Measurements from ENCODE around the gene CMKLR1.
A peak's percentile ranks its signal among the peaks of the same experiment; 100 is the strongest.

The CMKLR1 gene

DNA sequence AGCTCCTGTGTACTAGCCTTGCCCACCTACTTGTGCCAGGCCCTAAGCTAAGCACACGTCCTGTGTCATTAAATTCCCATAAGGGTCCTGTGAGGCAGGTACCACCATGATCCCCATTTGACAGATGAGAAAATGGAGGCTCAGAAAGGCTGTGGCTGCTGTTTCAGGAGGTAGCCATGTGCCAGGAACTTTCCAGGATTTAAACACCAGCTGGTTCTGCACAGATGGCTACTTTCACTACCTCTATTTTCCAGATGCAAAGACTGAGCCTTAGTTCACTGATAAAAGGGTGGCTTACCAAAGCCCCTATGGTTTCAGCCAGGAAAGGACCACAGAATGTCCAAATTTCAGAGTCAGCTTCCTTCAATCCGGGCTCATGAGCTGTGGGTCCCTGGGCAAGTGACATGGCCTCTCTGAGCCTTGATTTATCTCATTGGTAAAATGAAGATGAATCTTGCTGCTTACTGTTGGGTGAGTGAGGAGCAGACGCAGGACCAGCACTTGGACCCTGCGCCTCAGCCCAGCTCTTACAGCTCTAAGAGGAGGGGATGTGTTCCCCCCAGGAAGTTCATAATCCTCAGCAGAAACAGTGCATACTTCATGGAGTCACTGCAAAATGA is 23.5 kb downstream of the CMKLR1 start:
- no peak for DNase-seq

DNA sequence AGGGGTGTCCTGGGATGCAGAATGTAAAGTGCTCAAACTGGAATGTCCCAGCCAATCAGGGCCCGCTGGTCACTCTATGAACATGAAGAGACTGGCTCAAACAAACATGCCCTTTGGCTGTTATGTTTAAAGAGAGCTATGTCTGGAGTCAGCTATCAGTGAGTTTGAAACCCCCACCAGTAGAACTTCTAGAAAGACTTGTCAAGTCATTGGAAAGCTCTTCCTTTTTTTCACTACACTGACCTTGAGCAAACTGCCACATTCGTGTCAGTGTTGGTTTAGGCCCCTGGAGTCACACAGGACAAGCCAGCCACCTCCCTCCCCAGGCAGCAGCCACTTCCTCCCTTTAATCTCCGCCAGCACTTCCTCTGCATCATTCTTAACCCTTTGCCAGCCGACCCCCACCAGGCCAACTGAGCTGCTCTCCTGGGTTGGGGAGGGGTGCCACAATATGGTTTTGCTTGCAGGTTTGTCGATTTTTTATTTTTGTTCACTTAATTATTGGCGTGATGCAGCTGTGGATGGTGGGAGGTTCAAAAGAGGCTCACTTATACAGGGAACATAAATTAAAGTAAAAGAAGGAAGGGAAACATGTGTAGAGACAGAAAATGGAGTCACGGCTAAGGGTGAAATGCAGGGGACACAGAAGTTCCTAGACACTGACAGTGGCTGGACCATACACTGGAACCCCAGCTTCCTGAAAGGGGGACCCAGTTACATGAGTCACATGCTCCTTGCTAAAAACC is 25.3 kb downstream of the CMKLR1 start:
- no peak for DNase-seq

DNA sequence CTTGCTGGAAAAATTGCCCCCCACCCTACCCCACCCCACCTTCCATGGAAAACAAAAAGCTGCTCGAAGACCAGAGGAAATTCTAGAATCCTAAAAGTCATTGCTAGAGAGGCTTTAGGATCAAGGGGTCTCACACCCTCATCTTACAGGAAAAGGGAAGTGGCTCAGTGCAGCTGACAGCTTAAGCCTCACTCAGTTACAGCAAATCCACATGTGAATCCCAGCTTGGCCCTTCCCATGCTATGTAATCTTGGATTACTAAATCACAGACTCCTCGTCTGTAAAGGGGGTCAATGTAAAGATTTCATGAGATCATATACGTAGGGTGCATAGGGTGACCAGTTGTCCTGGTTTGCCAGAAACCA is 25.9 kb downstream of the CMKLR1 start:
- no peak for DNase-seq

DNA sequence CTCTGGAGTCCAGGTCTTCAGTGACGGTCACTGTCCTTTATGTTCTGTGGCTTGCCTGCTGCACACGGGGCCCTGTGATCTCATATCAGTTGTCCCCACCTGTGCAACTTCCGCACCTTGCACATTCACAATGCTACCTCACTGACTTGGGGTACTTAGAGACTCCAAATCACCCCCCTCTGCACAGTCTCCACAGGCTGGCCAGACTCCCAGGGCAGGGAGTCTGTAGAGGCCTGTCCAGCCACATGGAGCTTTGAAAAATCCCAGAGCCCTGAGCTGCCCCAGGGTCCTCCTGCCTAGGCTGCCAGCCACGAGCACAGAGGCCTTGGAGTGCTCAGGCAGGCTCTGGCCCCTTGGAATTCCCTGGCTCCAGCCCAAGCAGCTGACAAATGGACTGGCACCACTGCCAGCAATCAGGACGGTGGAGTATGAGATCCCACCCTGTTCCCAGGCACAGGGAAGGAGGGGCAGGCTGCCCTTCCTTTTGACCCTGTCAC is 26.4 kb downstream of the CMKLR1 start:
- no peak for DNase-seq

DNA sequence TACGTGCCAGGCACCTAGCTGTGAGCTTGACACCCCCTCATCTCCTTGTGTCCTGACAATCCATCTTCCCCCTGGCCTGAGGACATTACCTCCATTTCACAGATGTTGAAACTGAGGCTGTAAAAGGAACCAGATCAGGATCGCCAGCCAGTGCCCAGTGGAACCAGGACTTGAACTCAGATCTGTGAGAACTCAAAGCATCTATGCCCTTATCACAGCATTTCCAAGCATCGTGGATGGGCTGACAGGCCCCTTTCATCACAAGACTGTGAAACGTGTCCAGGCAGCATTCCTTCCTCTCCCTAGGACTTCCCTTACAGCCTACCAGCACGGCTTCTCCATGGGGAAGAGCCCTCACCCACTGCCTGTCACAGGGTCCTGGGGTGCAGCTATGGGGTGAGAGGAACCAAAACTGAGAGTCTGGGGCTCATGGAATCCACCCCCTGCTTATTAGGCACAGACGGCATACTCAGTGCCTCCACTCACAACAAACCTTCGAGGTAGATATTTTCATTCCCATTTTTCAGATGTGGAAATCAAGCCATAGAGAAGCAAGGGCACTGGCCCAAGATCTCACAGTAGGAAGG is 26.9 kb downstream of the CMKLR1 start:
- DNase-seq, result no peak

DNA sequence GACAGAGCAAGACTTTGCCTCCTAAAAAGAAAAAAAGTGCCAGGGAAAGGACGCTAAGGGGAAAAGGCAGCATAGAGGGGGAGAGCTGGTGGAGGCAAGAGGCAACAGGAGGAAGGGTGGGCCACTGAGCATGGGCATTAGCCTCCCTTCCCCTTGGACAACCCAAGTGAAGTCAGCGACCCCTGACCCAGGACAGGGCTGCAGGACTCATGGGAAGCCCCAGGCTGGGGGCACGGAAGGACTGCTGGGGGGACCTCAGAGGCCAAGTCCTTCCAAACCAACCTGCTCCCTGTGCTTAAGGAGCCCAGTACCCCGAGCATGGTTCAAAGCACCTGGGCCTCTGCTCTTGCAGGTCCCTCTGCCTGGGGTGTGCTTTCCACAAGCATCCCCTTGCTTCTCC is 27.5 kb downstream of the CMKLR1 start:
- DNase-seq, result no peak

DNA sequence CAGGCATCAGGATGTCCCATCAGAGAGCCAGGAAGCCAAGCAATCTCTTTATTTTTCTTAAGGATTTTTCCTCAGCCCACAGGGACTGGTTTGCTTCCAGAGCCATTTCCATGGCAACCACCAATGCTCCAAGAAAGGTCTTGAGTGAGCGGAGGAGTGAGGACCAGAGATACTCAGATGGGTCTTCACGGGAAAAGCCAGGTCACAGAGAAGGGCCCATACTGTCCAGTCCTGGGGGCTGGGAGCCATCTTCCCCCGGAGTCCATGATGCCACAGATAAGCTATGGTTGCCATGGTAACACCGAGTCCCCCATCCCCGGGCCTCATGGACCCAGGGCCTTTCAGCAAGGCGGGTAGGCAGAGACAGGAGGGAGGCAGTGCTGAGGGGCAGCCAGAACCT is 28.6 kb downstream of the CMKLR1 start:
- DNase-seq, result no peak

DNA sequence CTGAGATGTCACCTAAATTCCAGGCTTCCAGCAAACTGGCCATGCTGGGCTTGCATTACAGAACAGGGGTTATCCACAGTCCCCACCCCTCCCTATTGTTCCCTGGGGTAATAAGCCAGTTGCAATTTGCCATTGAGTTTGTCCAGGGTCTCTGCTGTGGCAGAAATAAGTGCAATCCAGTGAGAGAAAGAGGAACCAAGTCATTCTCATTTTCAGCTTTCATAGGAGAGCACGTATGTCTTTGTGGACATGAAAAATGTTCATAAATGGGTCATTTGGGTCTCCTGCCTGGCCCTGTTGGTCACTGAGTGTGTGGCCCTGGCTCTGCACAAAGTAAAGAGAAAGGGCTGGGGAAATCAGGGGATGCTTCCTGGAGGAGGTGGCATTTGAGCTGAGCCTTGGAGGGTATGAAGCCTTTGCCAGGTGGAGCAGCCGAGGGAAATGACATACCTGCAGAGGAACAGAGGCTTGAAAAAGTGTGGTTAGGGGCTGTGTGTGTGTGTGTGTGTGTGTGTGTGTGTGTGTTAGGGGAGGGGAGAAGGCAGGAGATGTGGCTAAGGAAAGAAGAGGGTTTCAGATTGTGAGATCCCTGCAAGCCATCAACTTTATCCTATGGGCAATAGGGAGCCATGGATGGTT is 29.3 kb downstream of the CMKLR1 start:
- no peak for DNase-seq

DNA sequence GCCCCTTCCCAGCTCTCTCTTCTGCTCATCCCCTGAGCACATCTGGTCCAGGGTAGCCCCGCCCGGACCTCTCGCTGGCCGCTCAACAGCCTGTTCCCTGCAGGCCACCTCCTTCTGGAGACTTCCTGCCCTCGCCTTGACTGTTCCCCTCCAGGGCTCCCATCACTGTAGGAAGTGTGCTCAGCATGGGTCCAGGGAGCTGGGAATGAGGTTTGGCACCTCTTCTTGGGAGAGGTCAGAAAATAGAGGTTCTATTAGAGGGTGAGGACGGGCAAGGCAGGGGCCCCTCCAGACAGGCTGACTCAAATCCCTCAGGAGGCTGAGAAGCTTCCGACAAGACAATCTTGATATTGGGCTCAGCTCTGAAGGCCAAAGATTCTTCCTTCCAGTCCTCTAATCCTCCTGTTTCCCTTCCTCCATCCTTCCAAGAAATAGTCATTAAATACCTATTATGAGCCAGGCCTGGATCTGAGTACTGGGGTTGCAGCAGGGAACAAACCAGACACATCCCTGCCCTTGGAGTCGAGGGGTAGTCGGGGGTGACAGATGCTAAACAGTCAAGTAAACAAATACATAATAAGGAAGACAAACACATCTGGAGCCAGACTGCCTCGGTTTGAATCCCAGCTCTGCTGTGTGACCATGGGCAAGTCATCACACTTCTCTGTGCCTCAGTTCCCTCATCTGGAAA is 30.6 kb downstream of the CMKLR1 start:
- DNase-seq, result no peak

DNA sequence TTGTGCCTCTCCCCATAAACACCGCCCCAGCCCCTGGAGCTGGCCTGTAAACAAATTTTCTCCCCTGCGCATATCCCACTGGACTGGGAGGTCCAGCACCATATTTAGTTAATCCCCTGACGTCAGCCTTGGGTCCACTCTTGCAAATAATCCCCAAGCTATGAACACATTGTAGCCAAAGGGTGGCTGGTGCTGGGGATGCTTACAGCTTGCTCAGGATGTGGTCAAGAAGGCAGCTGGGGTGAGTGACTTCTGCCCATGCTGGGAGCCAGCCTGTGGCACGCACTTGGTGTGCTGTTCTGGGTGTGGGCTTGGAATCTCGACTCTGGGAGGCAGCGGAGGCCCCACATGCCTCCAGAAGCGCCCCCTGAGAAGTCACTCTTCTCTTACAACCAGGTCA is 32.1 kb downstream of the CMKLR1 start:
- peak; percentile 61 for DNase-seq

DNA sequence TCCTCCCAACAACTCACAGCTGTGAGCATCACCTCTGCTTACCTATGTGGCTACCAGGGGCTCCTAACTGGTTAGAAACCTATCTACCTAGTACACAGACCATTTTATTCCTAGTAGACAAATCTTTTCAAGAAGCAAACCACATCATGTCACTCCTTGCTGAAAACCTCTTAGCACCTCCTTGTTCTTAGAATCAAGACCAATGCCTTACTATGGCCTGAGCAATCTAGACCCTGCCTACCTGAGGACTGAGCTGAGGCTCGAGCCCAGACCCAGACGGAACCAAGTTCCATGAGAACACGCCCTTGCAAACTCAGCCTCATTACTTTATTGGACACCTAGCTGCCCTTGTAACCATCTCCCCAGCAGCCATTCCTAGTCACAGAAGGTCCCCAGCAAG is 32.6 kb downstream of the CMKLR1 start:
- DNase-seq, result no peak

DNA sequence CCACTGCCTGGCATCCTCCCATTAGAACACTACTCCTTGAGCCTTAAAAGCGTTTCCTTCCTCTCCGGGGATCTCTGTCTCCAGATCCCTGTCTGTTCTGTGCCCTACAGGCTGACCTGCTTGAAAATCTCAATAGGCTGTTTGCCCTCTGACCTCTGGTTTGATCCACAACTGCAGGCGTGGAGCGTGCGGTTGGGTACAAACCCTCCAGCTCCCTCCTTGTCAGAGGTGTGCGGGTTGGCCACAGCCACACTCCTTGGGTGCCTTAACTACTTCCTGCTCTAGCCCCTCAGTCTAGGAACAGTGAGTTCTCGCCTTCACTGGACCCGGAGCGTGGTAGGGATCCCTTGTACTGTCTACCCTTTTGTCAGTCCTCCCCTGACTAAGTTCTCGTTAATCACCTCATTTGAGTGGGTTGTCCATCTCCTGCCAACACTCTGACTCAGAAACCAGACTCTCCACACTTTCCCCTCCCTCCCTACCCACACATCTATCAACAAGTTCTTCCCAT is 33.1 kb downstream of the CMKLR1 start:
- peak; percentile 69 for DNase-seq

DNA sequence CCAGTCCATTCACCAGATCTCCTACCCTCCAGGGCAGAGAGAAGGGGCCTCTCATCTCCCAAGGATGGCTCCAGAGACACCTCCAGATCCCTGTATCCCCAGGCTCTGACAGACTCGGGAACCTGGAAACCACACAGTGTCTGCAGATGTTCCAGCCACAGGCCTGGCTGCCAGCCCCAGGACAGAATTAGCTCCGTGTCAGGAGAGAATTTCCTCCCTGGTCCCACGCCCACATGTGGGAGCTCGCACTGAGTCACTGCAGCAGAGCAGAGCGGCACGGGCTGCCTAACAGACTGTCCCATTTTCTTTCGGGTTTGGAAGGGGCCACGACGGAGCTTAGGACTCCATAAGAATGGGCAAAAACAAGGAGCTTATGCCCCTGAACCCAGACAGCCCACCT is 33.6 kb downstream of the CMKLR1 start:
- peak; percentile 72 for DNase-seq

DNA sequence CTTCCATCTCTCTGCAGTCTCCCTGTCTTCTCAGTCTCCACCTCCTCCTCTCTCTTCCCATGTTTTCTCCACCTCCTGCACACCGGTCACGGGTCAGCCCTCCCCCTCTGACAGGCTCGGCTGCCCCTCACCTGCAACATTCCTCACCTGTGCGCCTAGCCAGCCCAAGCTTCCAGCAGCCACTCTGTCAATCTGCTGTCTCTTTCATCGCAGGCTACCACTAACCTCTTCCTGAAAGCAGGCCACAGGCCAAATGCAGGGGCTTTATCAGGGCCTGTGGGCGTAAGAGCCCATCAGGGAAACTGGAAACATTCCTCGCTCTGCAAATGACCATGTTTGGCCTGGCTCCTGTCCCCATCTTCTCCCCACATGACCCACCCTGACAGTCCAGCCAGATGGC is 34.5 kb downstream of the CMKLR1 start:
- DNase-seq, result no peak

DNA sequence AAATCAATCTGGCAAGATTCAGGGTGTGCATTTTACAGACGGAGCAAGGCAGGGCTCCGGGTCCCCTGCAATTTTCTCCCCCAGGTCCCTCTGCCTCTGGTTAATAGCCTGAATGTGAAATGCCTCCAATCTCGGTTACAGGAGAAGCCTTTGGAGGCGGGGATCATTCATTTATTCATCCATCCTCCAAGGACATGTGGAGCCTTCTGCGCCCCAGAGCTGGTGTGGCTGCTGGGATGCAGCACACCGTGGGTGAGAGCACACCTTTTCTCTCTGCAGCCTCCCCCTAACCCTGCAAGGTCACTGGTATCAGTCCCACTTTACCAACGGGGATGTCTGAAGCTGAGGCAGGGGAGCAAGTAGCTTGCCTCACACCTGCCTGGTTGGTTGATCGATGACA is 35.4 kb downstream of the CMKLR1 start:
- DNase-seq, result no peak

DNA sequence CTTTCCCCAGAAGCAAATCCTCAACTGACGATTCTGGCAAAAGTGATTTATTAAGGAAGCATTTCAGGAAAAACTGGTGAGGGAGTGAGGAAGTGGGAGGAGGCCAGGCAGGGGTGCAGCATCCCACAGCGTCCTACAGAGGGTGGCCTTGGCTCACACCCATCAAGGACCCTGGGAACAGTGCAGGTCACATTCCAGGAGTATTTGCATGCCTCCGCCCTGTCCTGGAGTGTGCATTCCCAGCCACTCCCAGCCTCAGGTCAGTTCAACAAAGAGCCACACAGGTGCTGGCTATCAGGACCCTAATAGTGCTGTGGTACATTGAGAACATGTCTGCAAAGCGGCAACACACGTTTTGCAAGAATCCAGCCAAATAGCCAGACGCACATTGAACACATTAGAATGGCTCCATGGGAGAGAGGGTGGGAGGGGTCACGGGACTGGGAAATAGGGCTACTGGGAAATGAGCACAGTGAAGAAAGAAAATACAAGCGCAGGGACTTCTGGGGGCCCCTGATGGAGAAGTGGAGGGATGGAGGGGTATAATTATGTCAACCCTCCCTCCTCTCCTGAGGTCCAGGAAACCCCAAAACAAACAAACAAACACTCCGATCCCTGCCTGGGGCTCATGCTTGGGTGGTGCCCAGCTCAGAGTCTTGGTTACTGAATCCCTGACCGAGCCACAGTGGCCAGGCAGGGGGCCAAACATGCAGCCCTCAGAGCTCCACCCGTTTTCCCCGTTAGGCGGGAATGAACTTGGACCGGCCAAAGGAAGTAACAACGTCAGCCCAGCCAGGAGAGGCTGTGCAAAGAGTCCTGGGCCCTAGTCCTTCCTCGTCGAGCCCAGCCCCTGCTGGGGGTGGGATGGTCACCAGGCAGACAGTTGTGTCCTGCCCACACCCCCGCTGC is 36.5 kb downstream of the CMKLR1 start:
- no peak for DNase-seq

DNA sequence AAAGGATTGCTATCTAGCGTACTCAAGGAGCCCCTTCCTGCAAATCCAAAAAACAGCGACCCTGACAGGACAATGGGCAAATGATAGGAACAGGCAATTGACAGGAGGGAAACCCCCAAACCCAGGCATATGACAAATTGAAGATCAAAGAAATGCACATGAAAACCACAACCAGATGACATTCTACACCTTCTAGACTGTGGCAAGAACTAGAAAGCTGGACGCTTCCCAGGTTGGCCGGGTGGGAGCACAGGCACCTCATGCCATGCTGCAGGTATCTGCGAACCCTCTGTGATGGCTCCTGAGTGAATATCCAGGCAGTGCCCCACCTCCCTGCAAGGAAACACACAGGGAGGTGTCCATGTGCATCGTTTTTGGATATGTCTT is 37.1 kb downstream of the CMKLR1 start:
- no peak for DNase-seq

DNA sequence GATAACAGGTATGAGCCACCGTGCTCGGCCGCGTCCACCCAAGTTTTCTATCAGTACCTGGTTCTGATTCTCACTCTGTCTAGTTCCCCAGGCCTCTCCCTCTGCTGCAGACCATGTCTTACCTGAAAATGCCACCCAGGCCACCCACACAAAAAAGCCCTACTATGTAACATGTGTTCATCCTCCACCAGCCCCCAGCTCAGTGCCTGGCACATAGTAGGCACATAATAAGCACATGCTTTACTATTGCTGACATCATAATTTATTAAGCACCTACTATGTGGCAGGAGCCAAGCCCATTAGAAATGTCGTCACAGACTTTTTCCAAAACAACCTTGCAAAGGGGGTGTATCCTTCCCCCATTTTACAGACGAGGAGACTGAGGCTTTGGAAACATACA is 37.8 kb downstream of the CMKLR1 start:
- DNase-seq, result no peak

DNA sequence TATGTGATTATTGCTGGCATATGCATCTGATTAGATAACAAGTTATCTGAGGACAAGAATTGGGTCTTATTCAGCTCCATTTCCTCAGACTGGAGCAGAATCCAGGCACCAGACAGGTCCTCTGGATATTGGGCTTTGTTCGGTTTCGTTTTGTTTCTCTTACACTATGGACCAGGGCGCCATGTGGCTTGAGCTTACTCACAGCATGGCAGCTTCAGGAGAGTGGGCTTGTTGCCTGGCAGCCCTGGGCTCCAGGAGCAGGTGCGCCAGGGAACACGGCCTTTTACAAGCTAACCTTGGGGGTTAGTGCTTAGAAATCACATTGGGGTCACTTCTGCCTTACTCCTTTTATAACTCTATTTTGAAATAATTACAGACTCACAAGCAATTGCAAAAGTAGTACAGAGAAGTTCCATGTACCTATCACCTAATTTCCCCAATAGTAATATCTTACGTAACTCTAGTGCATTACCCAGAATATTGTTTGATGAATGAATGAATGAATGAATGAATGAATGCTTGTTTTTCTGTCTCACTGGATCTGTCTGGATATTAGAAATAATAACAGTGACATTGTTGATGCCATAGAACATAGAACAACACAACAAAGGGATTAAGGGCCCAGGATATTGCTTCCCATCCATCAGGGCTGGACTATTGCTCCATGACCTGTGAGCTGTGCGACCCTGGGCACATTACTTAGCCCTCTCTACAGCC is 39.0 kb downstream of the CMKLR1 start:
- no peak for DNase-seq

DNA sequence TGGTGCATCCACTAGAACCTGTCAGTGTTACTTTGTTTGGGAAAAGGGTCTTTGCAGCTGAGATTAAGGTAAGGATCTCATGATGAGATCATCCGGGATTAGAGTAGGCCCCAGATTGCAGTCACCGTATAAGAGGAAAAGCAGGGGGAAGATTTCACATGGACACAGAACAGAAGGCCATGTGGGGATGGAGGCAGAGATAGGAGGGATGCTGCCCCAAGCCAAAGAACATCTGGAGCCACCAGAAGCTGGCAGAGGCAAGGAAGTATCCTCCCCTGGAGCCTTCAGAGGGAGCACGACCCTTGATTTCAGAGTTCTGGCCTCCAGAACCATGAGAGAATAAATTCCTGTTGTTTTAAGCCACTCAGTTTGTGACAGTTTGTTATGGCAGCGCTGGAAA is 39.6 kb downstream of the CMKLR1 start:
- DNase-seq, result no peak

DNA sequence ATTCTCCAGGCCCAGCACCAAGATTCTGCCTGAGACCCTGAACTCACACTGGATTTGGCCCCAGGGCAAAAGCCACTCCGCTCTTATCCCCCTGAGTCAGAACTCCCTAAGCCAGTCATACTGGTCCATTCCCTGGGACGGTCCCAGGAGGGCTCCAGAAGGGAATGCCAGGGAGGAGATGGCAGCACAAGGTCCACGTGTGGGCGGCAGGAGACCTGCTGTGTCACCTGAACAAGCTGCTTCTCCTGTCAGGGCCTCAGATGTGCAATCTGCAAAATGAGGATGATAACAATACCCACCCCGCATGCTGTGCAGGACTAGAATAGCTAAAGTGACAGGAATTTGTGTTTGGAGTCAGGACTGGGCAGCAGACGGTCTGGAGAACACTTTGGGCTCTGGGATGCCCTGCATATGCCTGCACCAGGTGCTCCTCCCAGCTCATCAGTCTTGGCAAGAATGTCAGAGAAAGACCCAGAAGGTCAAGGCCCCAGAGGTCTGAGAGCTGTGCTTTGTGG is 40.3 kb downstream of the CMKLR1 start:
- no peak for DNase-seq

Data from NCI-H226 (cell line).